Measurements from ENCODE around the gene SREBF1.

SREBF1 gene

DNA sequence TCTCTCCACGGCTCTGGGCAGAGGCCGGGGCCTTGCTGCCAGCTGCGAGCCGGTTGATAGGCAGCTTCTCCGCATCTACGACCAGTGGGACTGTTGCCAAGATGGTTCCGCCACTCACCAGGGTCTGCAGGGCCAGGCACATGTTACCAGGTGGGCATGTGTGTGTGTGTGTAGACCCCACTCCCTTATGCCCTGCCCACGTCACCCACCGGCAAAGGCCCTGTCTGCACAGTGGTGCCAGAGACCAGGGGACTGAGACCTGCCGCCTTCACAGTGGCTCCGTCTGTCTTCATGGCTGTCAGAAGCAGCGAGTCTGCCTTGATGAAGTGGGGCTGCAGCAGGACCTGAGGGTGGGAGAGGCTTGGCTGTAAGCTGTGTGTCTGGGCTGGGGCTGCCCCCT lies 17.7 kb downstream of the SREBF1 start:
- ATAC-seq (replicated peaks) (no peak), DNase-seq (no peak)
- H3K4me1 Mint-ChIP-seq: peaks cover 42 to 70% of the 10 kb centered on the region in 2 donors
- peak overlapping the region in 1 of 2 donors; percentile 56 for H3K4me3 Mint-ChIP-seq
- H3K36me3 Mint-ChIP-seq: peaks cover 54 to 71% of the 10 kb centered on the region in 2 donors
- no peak overlapping the region for H3K27ac Mint-ChIP-seq
- no peaks in the 10 kb centered on the region for H3K27me3 Mint-ChIP-seq
- no peaks in the 10 kb centered on the region for H3K9me3 Mint-ChIP-seq

- ATAC-seq (replicated peaks) (no peak), DNase-seq (no peak)
- H3K4me1 Mint-ChIP-seq: peaks cover 41 to 64% of the 10 kb centered on the region in 2 donors
- no peaks in the 10 kb centered on the region for H3K27me3 Mint-ChIP-seq
- H3K27ac Mint-ChIP-seq: no peak overlapping the region
- peaks cover 58 to 77% of the 10 kb centered on the region in 2 donors for H3K36me3 Mint-ChIP-seq
- no peak overlapping the region for H3K4me3 Mint-ChIP-seq
- H3K9me3 Mint-ChIP-seq: no peaks in the 10 kb centered on the region
These were observed 18.7 kb downstream of the SREBF1 start for GRCh38 chr17:17818088-17818526.

- no peak for DNase-seq
- no peak for ATAC-seq (replicated peaks)
- Mint-ChIP-seq H3K27me3 (no peaks in the 10 kb centered on the region), H3K4me1 (peaks cover 39 to 59% of the 10 kb centered on the region in 2 donors), H3K36me3 (peaks cover 59 to 75% of the 10 kb centered on the region in 2 donors), H3K27ac (no peak overlapping the region), H3K4me3 (no peak overlapping the region), H3K9me3 (no peaks in the 10 kb centered on the region)
These were observed 19.2 kb downstream of the SREBF1 start for GRCh38 chr17:17817552-17817947.

DNA sequence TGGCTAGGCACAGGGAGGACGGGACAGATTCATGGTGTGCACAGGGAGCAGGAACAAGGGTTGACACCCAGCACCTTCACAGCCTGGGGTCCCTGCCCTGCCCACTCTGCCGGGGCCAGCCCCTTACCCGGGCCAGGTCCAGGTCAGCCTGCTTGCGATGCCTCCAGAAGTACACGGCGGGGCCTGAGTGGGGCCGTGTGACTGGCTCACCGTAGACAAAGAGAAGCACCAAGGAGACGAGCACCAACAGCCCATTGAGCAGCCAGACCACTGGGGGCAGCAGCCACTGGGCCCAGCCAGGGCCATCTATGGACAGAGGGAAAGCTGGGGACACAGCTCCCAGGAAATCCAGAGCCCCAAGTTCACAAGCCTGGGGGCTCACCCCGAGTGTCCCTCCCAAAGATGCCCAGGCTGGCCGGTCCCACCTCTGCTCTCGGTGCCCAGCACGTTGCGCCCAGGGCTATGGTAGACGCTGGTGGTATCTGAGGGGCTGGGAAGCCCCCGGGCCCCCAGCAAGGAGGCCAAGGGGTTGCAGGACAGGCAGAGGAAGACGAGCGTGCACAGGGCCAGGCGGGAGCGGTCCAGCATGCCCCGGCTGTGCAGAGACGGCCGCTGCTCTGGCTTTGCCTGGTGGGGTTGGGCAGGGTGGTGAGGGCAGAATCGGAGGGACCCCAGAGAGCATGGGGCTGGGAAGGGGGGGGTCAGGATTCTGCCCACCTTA lies 19.8 kb downstream of the SREBF1 start:
- ATAC-seq (replicated peaks): no peak
- Mint-ChIP-seq H3K9me3 (no peaks in the 10 kb centered on the region), H3K27me3 (no peaks in the 10 kb centered on the region), H3K4me1 (peaks cover 39 to 58% of the 10 kb centered on the region in 2 donors), H3K4me3 (peak overlapping the region in 1 of 2 donors; percentile 14), H3K36me3 (peaks cover 61 to 75% of the 10 kb centered on the region in 2 donors), H3K27ac (peak overlapping the region; percentile 56)
- no peak for DNase-seq

DNA sequence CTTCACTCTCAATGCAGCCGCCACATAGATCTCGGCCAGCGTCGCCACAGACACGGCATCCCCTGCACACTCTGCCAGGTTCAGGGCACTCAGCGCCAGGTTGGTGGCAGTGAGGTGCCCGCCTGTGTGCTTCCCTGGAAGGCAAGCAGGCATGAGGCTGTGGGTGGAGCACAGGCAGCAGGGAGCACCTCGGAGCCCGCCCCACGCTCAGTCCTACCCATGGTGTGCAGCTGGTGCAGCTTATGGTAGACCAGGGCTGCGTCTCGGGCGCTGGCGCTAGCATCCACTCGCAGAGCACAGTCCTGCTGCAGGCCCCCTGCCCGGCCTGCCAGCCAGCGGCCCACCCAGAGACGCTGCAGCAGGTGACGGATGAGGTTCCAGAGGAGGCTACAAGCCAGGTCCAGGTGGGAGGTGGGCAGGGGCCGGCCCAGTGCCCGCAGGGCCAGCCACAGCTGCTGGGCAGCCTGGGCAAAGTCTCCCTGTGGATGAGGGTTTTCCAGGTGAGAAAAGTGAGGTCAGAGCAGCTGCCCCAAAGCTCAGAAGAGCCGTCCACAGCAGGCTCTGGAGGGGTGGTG lies 20.5 kb downstream of the SREBF1 start:
- H3K36me3 Mint-ChIP-seq: peaks cover 65 to 79% of the 10 kb centered on the region in 2 donors
- H3K9me3 Mint-ChIP-seq: no peaks in the 10 kb centered on the region
- no peak overlapping the region for H3K4me3 Mint-ChIP-seq
- H3K27ac Mint-ChIP-seq: peak overlapping the region; percentile 56
- H3K27me3 Mint-ChIP-seq: no peaks in the 10 kb centered on the region
- H3K4me1 Mint-ChIP-seq: peaks cover 40 to 58% of the 10 kb centered on the region in 2 donors
- no peak for DNase-seq
- no peak for ATAC-seq (replicated peaks)

DNA sequence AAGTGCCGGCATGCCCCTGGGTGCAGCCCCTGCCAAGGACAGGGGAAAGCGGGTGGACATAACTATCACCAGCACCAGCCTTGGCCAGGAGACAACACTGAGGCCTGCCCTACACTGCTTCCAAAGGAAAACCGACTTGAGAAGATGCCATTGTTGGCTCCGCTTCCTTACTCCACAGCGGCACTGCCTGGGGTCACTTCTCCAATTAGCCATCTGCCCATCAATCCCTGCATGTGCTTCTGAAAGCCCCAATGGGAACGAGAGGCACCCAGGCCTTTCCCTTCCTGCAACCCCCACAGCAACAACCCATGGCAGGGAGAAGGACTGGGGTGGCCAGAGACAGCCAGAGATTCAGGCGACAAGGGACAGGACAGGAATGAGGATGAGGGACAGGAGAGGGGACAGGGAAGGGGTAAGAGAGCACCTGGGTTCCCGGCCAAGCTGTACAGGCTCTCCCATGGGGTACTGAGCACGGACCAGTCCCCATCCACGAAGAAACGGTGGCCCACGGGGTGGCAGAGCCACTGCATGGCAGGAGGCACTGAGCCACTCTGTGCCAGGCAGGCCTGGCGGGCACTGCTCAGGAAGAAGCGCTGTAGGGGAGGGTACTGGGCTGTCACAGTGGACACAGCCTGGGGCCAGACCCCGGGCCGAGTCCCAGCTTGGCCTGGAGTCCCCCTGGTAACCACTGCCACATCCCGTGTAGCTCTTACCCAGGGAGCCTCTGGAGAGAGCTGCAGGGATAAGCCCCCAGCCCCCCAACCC lies 21.2 kb downstream of the SREBF1 start:
- H3K27me3 Mint-ChIP-seq: no peaks in the 10 kb centered on the region

DNA sequence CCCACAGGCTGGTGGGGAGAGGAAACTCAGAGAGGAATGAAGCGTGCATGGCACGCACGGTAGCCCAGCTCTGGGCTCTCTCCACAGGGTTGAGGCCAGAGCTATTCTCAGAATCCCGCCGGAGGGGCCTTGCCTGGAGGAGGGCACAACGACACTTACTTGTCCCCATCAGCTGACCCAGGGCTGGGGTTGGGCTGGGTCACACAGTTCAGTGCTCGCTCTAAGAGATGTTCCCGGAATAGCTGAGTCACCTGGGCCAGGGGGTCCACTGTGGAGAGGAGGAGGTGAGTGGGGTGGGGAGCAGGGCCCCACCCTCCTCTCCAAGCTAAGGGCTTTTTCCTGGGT lies 21.8 kb downstream of the SREBF1 start:
- DNase-seq: no peak
- Mint-ChIP-seq H3K36me3 (peaks cover 68 to 78% of the 10 kb centered on the region in 2 donors), H3K4me3 (peak overlapping the region in 1 of 2 donors; percentile 17), H3K4me1 (peaks cover 31 to 48% of the 10 kb centered on the region in 2 donors), H3K27me3 (no peaks in the 10 kb centered on the region), H3K9me3 (no peaks in the 10 kb centered on the region), H3K27ac (no peak overlapping the region)
- ATAC-seq (replicated peaks): no peak

More for the DNA sequence above, 21.2 kb downstream of the SREBF1 start:
- Mint-ChIP-seq H3K36me3 (peaks cover 67 to 77% of the 10 kb centered on the region in 2 donors), H3K4me3 (peak overlapping the region in 1 of 2 donors; percentile 3), H3K9me3 (no peaks in the 10 kb centered on the region), H3K4me1 (peaks cover 36 to 53% of the 10 kb centered on the region in 2 donors), H3K27ac (peak overlapping the region; percentile 33)
- DNase-seq (no peak), ATAC-seq (replicated peaks) (no peak)

- Mint-ChIP-seq H3K27me3 (no peaks in the 10 kb centered on the region), H3K4me1 (peaks cover 25 to 43% of the 10 kb centered on the region in 2 donors), H3K9me3 (no peaks in the 10 kb centered on the region), H3K36me3 (peaks cover 61 to 72% of the 10 kb centered on the region in 2 donors), H3K27ac (peak overlapping the region; percentile 20), H3K4me3 (peak overlapping the region in 1 of 2 donors; percentile 17)
- no peak for ATAC-seq (replicated peaks)
- DNase-seq: no peak
These were observed 22.4 kb downstream of the SREBF1 start for GRCh38 chr17:17814162-17815061.

DNA sequence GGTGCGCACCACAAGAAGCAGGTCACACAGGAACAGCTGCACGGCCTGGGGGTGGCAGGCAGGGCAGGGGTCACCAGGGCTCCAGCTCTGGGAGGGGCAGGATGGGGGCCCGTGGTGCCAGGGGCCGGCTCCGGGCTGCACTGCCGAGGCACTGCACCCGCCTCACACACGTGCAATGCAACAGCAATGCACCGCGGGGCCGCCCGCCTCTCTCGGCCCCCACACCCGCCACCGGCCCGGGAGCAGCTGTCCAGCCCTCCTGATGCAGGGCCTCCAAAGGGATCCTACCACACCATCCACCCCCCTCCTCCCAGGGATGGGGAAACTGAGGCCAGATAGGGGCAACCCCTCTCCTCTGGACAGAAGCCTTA lies 23.1 kb downstream of the SREBF1 start:
- ATAC-seq (replicated peaks) (no peak), DNase-seq (no peak)
- Mint-ChIP-seq H3K36me3 (peaks cover 60 to 71% of the 10 kb centered on the region in 2 donors), H3K27ac (peak overlapping the region; percentile 73), H3K27me3 (no peaks in the 10 kb centered on the region), H3K4me1 (peaks cover 21 to 43% of the 10 kb centered on the region in 2 donors), H3K9me3 (no peaks in the 10 kb centered on the region), H3K4me3 (no peak overlapping the region)

GRCh38 chr17:17813055-17813724 lies 23.6 kb downstream of the SREBF1 start:
- Mint-ChIP-seq H3K9me3 (no peaks in the 10 kb centered on the region), H3K4me1 (peaks cover 19 to 41% of the 10 kb centered on the region in 2 donors), H3K27ac (peak overlapping the region; percentile 73)

DNA sequence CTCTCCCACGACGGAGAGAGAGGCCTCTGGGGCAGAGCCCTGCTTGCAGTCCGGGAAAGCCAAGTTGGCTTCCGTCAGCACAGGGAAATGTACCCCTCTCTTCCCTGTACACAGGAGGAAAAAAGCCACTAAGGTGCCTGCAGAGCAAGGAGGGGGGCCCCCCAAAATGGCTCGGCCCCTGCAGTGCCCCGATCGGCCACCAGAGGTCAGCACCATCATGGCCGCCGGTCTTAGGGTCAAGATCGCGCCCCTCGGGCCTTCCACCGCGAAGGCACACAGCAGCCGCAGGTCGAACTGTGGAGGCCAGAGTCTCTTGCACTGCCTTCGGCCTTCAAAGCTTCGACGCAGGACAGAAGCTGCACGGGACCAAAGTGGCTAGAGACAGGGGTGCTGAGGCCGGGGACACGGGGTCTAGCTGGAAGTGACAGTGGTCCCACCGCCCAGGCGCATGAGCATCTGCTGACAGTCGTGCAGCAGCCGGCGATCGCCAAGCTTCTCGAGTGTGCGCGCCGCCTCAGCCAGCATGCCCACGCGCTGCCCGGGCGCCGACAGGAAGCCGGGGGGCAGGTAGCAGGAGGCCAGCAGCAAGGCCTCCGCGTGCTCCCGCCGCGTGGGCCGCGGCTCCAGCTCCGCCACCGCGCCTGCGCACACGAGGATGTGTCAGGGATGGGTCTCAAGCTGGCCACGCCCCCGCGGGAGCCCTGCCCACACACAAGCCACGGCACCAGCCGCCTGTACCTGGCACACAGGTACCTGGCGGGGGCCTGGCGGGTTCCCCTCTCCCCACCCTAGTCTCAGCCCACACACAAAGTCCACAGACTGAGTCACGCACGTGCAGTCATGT lies 24.4 kb downstream of the SREBF1 start:
- peaks cover 63 to 69% of the 10 kb centered on the region in 2 donors for H3K36me3 Mint-ChIP-seq
- H3K4me3 Mint-ChIP-seq: no peak overlapping the region
- no peaks in the 10 kb centered on the region for H3K9me3 Mint-ChIP-seq
- H3K4me1 Mint-ChIP-seq: peaks cover 16 to 41% of the 10 kb centered on the region in 2 donors
- ATAC-seq (replicated peaks) (peak; percentile 56 to 67), DNase-seq (peak; percentile 57)
- no peaks in the 10 kb centered on the region for H3K27me3 Mint-ChIP-seq
- H3K27ac Mint-ChIP-seq: peak overlapping the region; percentile 73

More at GRCh38 chr17:17813055-17813724, 23.6 kb downstream of the SREBF1 start:
- ATAC-seq (replicated peaks) (no peak), DNase-seq (no peak)
- H3K4me3 Mint-ChIP-seq: no peak overlapping the region
- H3K36me3 Mint-ChIP-seq: peaks cover 59 to 69% of the 10 kb centered on the region in 2 donors
- no peaks in the 10 kb centered on the region for H3K27me3 Mint-ChIP-seq

DNA sequence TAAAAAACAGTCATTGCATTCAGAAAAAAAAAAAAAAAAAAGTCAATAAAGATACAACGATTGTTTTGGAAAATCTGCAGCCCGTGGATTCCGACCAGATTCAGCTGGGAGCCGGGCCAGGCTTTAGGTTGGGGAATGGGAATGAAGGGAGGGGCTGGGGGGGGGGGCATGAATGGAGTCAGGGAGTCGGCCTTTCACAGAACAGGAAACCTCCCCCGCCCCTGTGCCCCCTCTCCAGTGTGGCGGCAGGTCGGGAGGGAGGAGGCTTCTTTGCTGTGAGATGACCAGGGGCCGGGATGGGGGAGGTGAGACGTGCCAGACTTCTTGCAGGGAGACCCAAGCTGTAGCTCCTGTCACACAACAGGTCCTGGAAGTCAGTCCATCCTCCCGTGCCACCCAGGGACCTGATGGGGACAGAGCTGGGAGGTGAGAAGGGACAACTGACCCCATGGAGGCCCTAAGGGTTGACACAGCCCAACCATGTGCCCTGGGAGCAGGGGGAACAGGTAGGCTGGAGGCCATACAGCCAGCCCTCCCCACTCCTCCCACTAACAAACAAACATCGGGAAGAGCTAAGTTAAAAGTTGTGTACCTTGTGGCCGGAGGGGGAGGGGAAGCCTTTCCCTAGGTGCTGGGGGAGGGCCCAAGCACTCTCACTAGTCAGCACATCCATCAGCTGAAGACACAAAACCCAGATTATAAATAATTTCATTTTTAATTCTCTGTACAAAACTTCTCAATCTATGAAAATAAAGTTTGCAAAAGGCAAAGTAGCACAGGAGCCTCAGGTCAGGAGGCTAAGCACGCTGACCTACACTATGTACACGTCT lies 25.2 kb downstream of the SREBF1 start:
- no peak for DNase-seq
- ATAC-seq (replicated peaks): no peak
- no peak overlapping the region for H3K4me3 Mint-ChIP-seq
- no peaks in the 10 kb centered on the region for H3K27me3 Mint-ChIP-seq
- peaks cover 18 to 39% of the 10 kb centered on the region in 2 donors for H3K4me1 Mint-ChIP-seq
- peak overlapping the region; percentile 59 for H3K27ac Mint-ChIP-seq
- no peaks in the 10 kb centered on the region for H3K9me3 Mint-ChIP-seq
- peaks cover 58 to 65% of the 10 kb centered on the region in 2 donors for H3K36me3 Mint-ChIP-seq
